AG10803 (cell line): ENCODE results near the gene DNAJC7.

Source experiments
- DNase-seq: peaks from one replicate; pipeline ENCODE4 v3.0.0; 2010; ENCODE audit warnings: low read depth
- H3K4me3 ChIP-seq: 2 replicates; pipeline ENCODE4 v1.5.1; 2011; ENCODE audit warnings: mild to moderate bottlenecking, low read length, control low read depth
- CTCF ChIP-seq: conservative IDR thresholded peaks from 2 replicates; pipeline ENCODE4 v1.5.1; 2011; ENCODE audit warnings: mild to moderate bottlenecking, low read length, control low read depth, inconsistent platforms

Gene DNAJC7

GRCh38 chr17:41974031-41974430, 43.2 kb downstream of the DNAJC7 start:
- no peak for DNase-seq
- H3K4me3 ChIP-seq, result no peak overlapping the region
- TF ChIP-seq CTCF, result no peak

- DNase-seq, result no peak
- H3K4me3 ChIP-seq, result no peak overlapping the region
- TF ChIP-seq CTCF, result no peak
Observed at GRCh38 chr17:41973408-41973811, 43.8 kb downstream of the DNAJC7 start.

GRCh38 chr17:41972571-41973407, 44.5 kb downstream of the DNAJC7 start:
- DNase-seq, result no peak
- TF ChIP-seq CTCF, result no peak
- H3K4me3 ChIP-seq, result no peak overlapping the region

GRCh38 chr17:41971721-41972523, 45.3 kb downstream of the DNAJC7 start:
- DNase-seq, result no peak
- no peak overlapping the region for H3K4me3 ChIP-seq
- TF ChIP-seq CTCF, result no peak

GRCh38 chr17:41970901-41971331, 46.3 kb downstream of the DNAJC7 start:
- no peak for DNase-seq
- no peak for TF ChIP-seq CTCF
- H3K4me3 ChIP-seq, result no peak overlapping the region

GRCh38 chr17:41968676-41969075, 48.6 kb downstream of the DNAJC7 start:
- no peak overlapping the region for H3K4me3 ChIP-seq

More at GRCh38 chr17:41968676-41969075, 48.6 kb downstream of the DNAJC7 start:
- TF ChIP-seq CTCF, result no peak
- DNase-seq, result no peak
